ENCODE results near the gene JAZF1.

GRCh38 chr7:28028471-28028870 lies 152.1 kb downstream of the JAZF1 start:
- TF ChIP-seq CTCF (IDR thresholded peaks at IDR 0.05; ENCODE audit: poor library complexity) (no peak), EZH2phosphoT487 (IDR thresholded peaks at IDR 0.05; ENCODE audit: low read depth, severe bottlenecking, unreplicated experiment) (no peak)

Measured in hepatocyte (in vitro differentiated cells).